ENCODE results near the gene WDFY3.
A peak's percentile ranks its signal among the peaks of the same experiment; 100 is the strongest.

Gene WDFY3, protein sequence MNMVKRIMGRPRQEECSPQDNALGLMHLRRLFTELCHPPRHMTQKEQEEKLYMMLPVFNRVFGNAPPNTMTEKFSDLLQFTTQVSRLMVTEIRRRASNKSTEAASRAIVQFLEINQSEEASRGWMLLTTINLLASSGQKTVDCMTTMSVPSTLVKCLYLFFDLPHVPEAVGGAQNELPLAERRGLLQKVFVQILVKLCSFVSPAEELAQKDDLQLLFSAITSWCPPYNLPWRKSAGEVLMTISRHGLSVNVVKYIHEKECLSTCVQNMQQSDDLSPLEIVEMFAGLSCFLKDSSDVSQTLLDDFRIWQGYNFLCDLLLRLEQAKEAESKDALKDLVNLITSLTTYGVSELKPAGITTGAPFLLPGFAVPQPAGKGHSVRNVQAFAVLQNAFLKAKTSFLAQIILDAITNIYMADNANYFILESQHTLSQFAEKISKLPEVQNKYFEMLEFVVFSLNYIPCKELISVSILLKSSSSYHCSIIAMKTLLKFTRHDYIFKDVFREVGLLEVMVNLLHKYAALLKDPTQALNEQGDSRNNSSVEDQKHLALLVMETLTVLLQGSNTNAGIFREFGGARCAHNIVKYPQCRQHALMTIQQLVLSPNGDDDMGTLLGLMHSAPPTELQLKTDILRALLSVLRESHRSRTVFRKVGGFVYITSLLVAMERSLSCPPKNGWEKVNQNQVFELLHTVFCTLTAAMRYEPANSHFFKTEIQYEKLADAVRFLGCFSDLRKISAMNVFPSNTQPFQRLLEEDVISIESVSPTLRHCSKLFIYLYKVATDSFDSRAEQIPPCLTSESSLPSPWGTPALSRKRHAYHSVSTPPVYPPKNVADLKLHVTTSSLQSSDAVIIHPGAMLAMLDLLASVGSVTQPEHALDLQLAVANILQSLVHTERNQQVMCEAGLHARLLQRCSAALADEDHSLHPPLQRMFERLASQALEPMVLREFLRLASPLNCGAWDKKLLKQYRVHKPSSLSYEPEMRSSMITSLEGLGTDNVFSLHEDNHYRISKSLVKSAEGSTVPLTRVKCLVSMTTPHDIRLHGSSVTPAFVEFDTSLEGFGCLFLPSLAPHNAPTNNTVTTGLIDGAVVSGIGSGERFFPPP (N-terminal part only)

GRCh38 chr4:84966382-84967242 lies at the start of gene WDFY3:
Gene WDFY3 (minus strand): TSS chr4:84966690. CDS start chr4:84860591, 106,099 bp downstream.
- peak; percentile 63 for DNase-seq

DNA sequence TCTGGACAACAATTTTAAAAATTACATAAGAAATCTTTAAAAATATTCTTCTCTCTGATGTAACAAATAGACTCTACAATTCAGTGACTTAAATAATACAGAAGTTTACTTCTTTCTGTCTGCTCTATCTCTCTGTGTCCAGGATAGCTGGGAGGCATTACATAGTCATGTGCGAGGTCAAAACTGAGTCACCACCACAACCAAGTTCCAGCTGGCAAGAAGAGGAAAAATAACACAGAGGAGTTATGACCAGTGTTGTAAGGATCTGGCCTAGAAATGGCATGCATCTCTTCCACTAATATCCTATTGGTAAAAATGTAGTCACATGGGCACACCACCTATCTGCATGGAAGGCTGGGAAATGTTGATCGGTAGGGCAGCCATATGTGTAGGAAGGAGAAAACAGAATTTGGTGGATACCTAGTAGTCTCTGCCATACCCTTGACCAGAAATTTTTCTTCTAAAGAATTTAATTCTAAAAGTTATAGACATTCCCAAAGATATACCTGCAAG lies 39.4 kb upstream of the WDFY3 start:
- DNase-seq, result no peak

DNA sequence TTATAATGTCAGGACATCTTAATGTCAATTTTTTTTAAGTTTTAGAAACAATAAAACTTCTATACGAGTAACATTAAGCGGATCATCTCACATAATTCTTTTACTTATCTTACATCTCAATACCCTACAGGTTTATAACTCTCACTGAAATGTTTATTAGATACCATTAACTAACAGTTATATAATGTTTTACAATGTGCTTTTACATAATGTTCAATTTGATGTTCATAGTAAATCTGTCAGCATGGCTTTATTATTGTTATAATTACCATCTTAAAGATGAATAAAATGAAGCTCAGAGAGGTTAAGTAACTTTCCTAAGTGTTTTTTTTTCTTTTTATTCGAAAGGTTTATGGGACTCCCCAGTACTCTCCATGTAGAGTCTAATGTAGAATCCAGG lies 33.9 kb upstream of the WDFY3 start:
- no peak for DNase-seq

GRCh38 chr4:84995386-84995785 lies 28.9 kb upstream of the WDFY3 start:
- no peak for DNase-seq

DNA sequence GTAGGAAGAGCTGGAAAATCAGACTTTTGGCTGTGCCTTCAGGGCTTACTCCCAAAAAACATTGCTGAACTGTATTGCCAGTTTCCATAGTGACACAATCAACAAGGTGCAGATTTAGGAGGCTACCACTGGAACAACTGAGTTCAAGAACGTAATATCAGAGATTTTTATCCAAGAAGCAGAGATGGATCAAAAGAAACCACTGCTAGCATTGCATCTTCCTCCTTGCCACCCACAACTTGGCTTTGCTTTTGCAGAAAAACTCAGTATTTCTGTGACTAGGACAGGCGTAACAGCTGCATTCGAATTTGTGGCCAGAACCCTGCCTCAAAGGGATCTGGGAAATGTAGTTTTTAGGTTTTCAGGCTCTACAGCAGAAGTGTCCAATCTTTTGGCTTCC lies 27.8 kb upstream of the WDFY3 start:
- DNase-seq, result no peak

DNA sequence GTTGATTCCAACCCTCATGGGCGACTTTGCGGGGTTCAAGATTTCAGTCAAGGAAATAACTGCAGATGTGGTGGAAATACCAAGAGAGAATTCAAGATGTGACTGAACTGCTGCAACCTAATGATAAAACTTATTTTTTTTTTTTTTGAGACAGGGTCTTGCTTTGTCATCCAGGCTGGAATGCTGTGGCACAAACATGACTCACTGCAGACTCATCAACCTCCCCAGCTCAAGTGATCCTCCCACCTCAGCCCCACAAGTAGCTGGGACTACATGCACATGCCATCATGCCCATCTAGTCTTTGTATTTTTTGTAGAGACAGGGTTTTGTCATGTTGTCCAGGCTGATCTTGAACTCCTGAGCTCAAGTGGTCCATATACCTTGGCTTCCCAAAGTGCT lies 19.5 kb upstream of the WDFY3 start:
- DNase-seq, result no peak

DNA sequence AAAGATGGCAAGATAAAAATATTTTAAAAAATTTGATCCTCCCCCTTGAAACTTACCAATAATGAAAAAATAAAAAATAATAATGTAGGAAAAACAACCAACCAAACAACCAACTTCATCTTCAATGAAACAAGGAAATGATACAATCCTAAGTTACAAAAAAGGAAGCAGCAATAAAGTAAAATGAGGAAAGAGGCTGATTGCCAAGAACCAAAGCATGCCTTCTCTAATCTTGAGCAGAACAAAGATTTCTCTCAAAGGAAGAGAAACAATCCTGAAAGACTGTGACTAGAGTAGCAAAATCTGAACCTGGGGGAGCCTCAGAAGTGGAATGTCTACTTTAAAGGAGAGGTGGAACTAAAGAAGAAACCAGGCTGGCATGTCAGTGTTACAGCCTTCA lies 10.9 kb upstream of the WDFY3 start:
- DNase-seq, result no peak

DNA sequence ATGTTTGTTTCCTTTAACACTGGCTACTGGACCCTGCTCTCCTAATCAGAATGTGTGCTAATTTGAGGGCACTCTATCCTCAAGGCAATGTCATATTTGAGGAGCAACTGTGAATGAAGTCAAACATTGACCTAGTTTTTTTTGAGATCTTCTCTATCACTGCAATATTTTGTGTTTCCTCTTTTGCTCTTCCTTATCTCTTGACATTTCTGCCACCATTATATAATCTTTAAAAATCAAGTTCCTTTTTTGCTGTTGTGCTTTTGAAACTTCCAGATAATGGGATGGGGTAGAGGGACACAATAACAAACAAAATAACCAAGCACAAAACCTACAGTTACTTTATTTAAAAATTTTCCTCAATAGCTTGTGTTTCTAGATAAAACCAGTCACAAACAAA lies 7.4 kb upstream of the WDFY3 start:
- no peak for DNase-seq

DNA sequence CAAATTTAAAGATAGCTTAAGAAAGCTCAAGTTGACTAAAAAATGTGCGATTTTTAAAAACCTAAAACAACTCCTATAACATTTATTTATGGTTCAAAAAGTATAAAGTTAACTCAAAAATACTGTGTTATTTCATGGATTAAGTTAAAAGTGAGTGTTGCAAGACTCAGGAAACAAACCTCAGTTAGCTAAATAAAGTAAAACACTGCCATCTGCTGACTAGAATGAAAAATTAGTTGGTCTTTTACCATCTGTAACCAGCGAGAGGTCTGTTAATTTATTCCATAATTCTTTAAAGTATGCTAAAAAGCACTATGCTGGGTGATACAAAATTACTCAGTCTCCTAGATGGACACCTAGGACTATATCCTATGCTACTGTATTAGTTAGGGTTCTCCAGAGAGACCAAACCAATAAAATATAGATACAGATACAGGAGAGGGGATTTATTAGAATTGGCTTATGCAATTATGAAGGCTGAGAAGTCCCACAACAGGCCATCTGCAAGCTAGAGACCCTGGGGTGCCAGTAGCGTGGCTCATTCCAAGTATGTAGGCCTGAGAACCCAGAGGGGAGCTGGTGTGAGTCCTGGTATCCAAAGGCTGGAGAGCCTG lies 4.9 kb upstream of the WDFY3 start:
- no peak for DNase-seq

DNA sequence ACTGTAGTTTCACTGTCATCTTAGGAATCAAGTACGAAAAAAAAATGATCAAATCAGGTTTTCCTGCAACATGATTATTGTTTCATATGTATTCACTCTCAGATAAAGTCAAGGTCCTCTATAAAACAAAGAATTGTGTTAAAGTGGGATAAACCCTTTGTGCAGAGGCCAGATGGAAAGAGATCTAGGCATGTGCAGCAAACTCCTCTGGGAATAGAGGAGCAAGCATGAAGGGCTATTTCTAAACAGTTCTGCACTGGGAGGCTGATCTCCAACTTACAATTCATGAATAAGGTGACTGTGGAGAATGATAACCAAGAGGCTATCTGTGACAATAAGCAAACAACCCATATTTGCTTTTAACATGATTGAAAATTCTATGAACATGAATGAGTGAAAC lies 2.4 kb upstream of the WDFY3 start:
- DNase-seq, result no peak

DNA sequence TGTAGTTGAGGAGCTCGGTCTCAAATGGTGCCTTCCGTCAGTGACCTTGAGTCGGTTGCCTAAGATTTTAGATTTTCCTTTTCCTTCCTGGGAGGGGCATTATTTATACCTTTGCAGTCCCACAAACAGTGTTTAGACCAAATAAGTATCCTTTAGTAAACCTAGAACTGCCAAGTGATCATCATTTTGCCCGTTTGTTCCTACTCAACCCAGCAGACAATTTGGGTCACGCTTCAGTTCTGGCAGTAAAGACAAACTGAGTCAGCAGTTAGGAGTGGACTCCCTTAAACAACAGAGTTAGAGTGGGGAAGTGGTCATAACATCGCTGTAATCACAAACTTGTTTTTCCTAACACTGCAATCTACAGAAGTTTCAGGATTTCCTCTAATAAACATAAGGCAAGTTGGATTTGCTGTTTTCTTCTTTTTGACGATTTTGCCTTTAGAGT lies 777 bp upstream of the WDFY3 start:
- no peak for DNase-seq

GRCh38 chr4:84965553-84966381 lies 723 bp downstream of the WDFY3 start:
- DNase-seq, result no peak

GRCh38 chr4:84964995-84965552 lies 1.4 kb downstream of the WDFY3 start:
- no peak for DNase-seq

GRCh38 chr4:84962102-84962501 lies 4.4 kb downstream of the WDFY3 start:
- no peak for DNase-seq

DNA sequence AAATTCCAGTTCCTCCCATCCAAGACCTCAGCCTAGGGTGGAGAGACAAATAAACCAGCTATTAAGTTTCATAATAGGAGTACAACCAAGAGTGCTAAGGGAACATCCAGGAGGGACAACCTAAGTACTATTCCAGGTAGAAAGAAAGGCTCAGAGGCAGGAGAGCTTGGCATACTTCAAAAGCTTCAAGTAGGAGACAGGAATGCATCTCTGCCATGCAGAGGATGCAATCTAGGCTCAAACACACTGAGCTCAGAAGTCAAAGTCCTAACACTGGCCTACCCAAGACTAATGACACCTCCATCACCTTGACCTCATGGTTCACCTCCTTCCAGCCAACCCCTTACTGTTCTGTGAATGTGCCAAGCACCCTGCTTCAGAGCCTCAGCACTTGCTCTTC lies 8.1 kb downstream of the WDFY3 start:
- DNase-seq, result no peak

- DNase-seq, result no peak
Measured at GRCh38 chr4:84957514-84958420, 8.7 kb downstream of the WDFY3 start.

- DNase-seq, result no peak
Measured at GRCh38 chr4:84956014-84956413, 10.5 kb downstream of the WDFY3 start.

DNA sequence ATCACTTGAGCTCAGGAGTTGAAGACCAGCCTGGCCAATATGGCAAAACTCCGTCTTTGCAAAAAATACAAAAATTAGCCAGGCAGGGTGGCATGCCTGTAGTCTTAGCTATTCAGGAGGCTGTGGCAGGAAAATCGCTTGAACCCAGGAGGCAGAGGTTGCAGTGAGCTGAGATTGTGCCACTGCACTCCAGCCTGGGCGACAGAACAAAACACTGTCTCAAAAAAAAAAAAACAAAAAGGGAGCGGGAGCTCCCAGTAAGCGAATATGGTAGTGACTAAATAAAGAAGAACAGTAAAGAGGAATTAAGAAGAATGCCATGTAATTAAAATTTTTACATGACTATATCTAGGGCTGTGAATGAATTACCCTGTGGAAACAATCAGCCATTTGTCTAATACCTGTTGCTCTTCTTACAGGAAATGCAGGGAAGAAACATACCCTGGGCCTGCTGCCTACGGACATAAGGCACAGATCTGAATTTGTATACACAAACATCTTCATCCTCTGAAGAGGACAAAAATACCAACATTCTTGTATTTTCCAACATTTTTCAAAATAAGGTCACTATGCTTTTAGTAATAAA lies 11.4 kb downstream of the WDFY3 start:
- DNase-seq, result no peak

DNA sequence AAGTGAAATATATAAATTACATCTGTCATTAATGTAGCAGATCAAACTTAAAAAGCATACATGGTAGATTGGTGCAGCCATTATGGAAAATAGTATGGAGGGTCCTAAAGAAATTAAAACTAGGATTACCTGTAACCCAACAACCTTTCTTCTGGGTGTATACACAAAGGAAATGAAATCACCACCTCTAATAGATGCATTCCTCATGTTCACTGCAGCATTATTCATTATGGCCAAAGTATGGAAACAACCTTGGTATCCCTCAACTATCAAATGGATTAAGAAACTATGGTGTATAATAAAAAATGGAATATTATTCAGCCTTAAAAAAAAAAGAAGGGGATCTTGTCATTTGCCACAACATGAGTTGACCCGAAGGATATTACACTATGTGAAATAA lies 13.7 kb downstream of the WDFY3 start:
- DNase-seq, result no peak
